Measurements from ENCODE around the gene MARCHF9.
"Not testable (repeated sequence)": the region's sequence is repeated elsewhere in the genome, so short reads cannot be mapped to it uniquely, and the experiment has no call there.

The MARCHF9 gene

GRCh38 chr12:57765698-57766463 is 11.0 kb downstream of the MARCHF9 start:
- DNase-seq (ENCODE audit: extremely low spot score, insufficient read length, low read depth) (no peak), FAIRE-seq (no peak)

- FAIRE-seq = no peak
- DNase-seq (ENCODE audit: extremely low spot score, insufficient read length, low read depth) = no peak
Measured at GRCh38 chr12:57766464-57767304, 11.8 kb downstream of the MARCHF9 start, which contains the start of gene CYP27B1. Gene CYP27B1, minus strand, starts transcription at chr12:57767078. Its CDS starts 37 bp downstream, at chr12:57767041.

- DNase-seq (ENCODE audit: extremely low spot score, insufficient read length, low read depth) (no peak), FAIRE-seq (no peak)
Measured at GRCh38 chr12:57767305-57767698, 12.4 kb downstream of the MARCHF9 start.

- FAIRE-seq (no peak), DNase-seq (ENCODE audit: extremely low spot score, insufficient read length, low read depth) (no peak)
Measured at GRCh38 chr12:57767876-57768275, 13.0 kb downstream of the MARCHF9 start.

GRCh38 chr12:57769594-57769993 is 14.7 kb downstream of the MARCHF9 start:
- FAIRE-seq (no peak), DNase-seq (ENCODE audit: extremely low spot score, insufficient read length, low read depth) (no peak)

GRCh38 chr12:57770734-57771133 is 15.8 kb downstream of the MARCHF9 start:
- FAIRE-seq = no peak
- no peak for DNase-seq (ENCODE audit: extremely low spot score, insufficient read length, low read depth)

- FAIRE-seq = no peak
- DNase-seq (ENCODE audit: extremely low spot score, insufficient read length, low read depth) = peak; percentile 71
Measured at GRCh38 chr12:57771236-57771872, 16.5 kb downstream of the MARCHF9 start.

- DNase-seq (ENCODE audit: extremely low spot score, insufficient read length, low read depth) (peak; percentile 88), FAIRE-seq (peak; percentile 91)
Measured at GRCh38 chr12:57771873-57772428, 17.0 kb downstream of the MARCHF9 start, which contains the start of gene METTL1. Gene METTL1, minus strand, starts transcription at chr12:57772105. Its CDS starts 22 bp downstream, at chr12:57772083.

GRCh38 chr12:57772429-57773322 is 17.8 kb downstream of the MARCHF9 start, which contains the start of gene EEF1AKMT3:
Gene EEF1AKMT3, plus strand, starts transcription at chr12:57772614. Its CDS starts 111 bp downstream, at chr12:57772725.
- no peak for DNase-seq (ENCODE audit: extremely low spot score, insufficient read length, low read depth)
- no peak for FAIRE-seq

- DNase-seq (ENCODE audit: extremely low spot score, insufficient read length, low read depth) = not testable (repeated sequence)
Measured at GRCh38 chr12:57774634-57775033, 19.7 kb downstream of the MARCHF9 start.

GRCh38 chr12:57775044-57775443 is 20.1 kb downstream of the MARCHF9 start:
- DNase-seq (ENCODE audit: extremely low spot score, insufficient read length, low read depth) (no peak), FAIRE-seq (no peak)

More at GRCh38 chr12:57774634-57775033, 19.7 kb downstream of the MARCHF9 start:
- FAIRE-seq = not testable (repeated sequence)

- FAIRE-seq = no peak
- DNase-seq (ENCODE audit: extremely low spot score, insufficient read length, low read depth) = no peak
Measured at GRCh38 chr12:57775563-57776246, 20.8 kb downstream of the MARCHF9 start.

GRCh38 chr12:57776247-57776587 is 21.3 kb downstream of the MARCHF9 start:
- no peak for DNase-seq (ENCODE audit: extremely low spot score, insufficient read length, low read depth)
- FAIRE-seq = no peak

- DNase-seq (ENCODE audit: extremely low spot score, insufficient read length, low read depth) (no peak), FAIRE-seq (no peak)
Measured at GRCh38 chr12:57777367-57777766, 22.5 kb downstream of the MARCHF9 start.

GRCh38 chr12:57777911-57778310 is 23.0 kb downstream of the MARCHF9 start:
- FAIRE-seq (no peak), DNase-seq (ENCODE audit: extremely low spot score, insufficient read length, low read depth) (no peak)

GRCh38 chr12:57779736-57780135 is 24.8 kb downstream of the MARCHF9 start:
- DNase-seq (ENCODE audit: extremely low spot score, insufficient read length, low read depth) (no peak), FAIRE-seq (no peak)

- no peak for FAIRE-seq
- DNase-seq (ENCODE audit: extremely low spot score, insufficient read length, low read depth) = no peak
Measured at GRCh38 chr12:57780284-57780897, 25.5 kb downstream of the MARCHF9 start.

GRCh38 chr12:57781244-57781643 is 26.3 kb downstream of the MARCHF9 start:
- DNase-seq (ENCODE audit: extremely low spot score, insufficient read length, low read depth) = no peak

More at GRCh38 chr12:57781244-57781643, 26.3 kb downstream of the MARCHF9 start:
- FAIRE-seq = no peak

All from GM18507 (cell line).